ENCODE results near the gene MAPKBP1. TPM values are rescaled to one million over a fixed set of nuclear protein-coding genes. Genes with fewer than 3 reads are reported as not detected.

The MAPKBP1 gene
- total RNA-seq, 2 donors from 2014 or later: 16.7 to 26.3 TPM

GRCh38 chr15:41868321-41868720 lies 94.0 kb downstream of the MAPKBP1 start:
- no peak overlapping the region for H3K27ac Mint-ChIP-seq
- peaks cover 4% of the 10 kb centered on the region for H3K4me1 Mint-ChIP-seq
- DNase-seq: no peak
- 94 to 95% methylated on average over 15 of the region's 15 CpGs for WGBS, 2 experiments (ENCODE audit: insufficient coverage in 1 of 2, insufficient read length in 1 of 2)
- H3K4me3 Mint-ChIP-seq: no peak overlapping the region
- peaks cover 8% of the 10 kb centered on the region for H3K4me1 ChIP-seq (ENCODE audit: control insufficient read depth, insufficient read depth, low read length)
- H3K36me3 ChIP-seq (ENCODE audit: control insufficient read depth, insufficient read depth, low read length): no peaks in the 10 kb centered on the region
- H3K4me3 ChIP-seq (ENCODE audit: low read length): no peak overlapping the region
- no peaks in the 10 kb centered on the region for H3K9me3 Mint-ChIP-seq
- no peaks in the 10 kb centered on the region for H3K27me3 ChIP-seq (ENCODE audit: control insufficient read depth, insufficient read depth, low read length, poor library complexity, severe bottlenecking)
- no peaks in the 10 kb centered on the region for H3K9me3 ChIP-seq (ENCODE audit: control insufficient read depth, low read length)
- H3K27ac ChIP-seq (ENCODE audit: low read depth, low read length): no peak overlapping the region
- H3K36me3 Mint-ChIP-seq (ENCODE audit: low read depth): no peaks in the 10 kb centered on the region
- H3K9ac ChIP-seq (ENCODE audit: extremely low read depth, low read length, poor library complexity, severe bottlenecking): no peak overlapping the region
- TF ChIP-seq CTCF (conservative IDR thresholded peaks at IDR 0.05): no peak
- no peaks in the 10 kb centered on the region for H3K27me3 Mint-ChIP-seq (ENCODE audit: insufficient read depth)

- Histone ChIP-seq H3K36me3 (ENCODE audit: control insufficient read depth, insufficient read depth, low read length) (no peaks in the 10 kb centered on the region), H3K27ac (ENCODE audit: low read depth, low read length) (no peak overlapping the region), H3K9me3 (ENCODE audit: control insufficient read depth, low read length) (no peaks in the 10 kb centered on the region), H3K4me1 (ENCODE audit: control insufficient read depth, insufficient read depth, low read length) (peaks cover 8% of the 10 kb centered on the region), H3K27me3 (ENCODE audit: control insufficient read depth, insufficient read depth, low read length, poor library complexity, severe bottlenecking) (no peaks in the 10 kb centered on the region), H3K9ac (ENCODE audit: extremely low read depth, low read length, poor library complexity, severe bottlenecking) (no peak overlapping the region), H3K4me3 (ENCODE audit: low read length) (no peak overlapping the region)
- Mint-ChIP-seq H3K27ac (no peak overlapping the region), H3K36me3 (ENCODE audit: low read depth) (no peaks in the 10 kb centered on the region), H3K27me3 (ENCODE audit: insufficient read depth) (peaks cover 3% of the 10 kb centered on the region), H3K9me3 (no peaks in the 10 kb centered on the region), H3K4me3 (no peak overlapping the region), H3K4me1 (peaks cover 4% of the 10 kb centered on the region)
- WGBS, 2 experiments (ENCODE audit: insufficient coverage in 1 of 2, insufficient read length in 1 of 2): 90 to 91% methylated on average over 28 to 42 of the region's 42 CpGs
- TF ChIP-seq CTCF (conservative IDR thresholded peaks at IDR 0.05): no peak
- DNase-seq: no peak
Observed at GRCh38 chr15:41869770-41870688, 95.7 kb downstream of the MAPKBP1 start.

- Mint-ChIP-seq H3K4me3 (no peak overlapping the region), H3K27ac (no peak overlapping the region), H3K36me3 (ENCODE audit: low read depth) (no peaks in the 10 kb centered on the region), H3K9me3 (no peaks in the 10 kb centered on the region), H3K27me3 (ENCODE audit: insufficient read depth) (peaks cover 3% of the 10 kb centered on the region), H3K4me1 (peaks cover 4% of the 10 kb centered on the region)
- no peak overlapping the region for H3K27ac ChIP-seq (ENCODE audit: low read depth, low read length)
- DNase-seq: no peak
- 86 to 94% methylated on average over 7 to 9 of the region's 9 CpGs for WGBS, 2 experiments (ENCODE audit: insufficient coverage in 1 of 2, insufficient read length in 1 of 2)
- no peaks in the 10 kb centered on the region for H3K9me3 ChIP-seq (ENCODE audit: control insufficient read depth, low read length)
- no peak overlapping the region for H3K4me3 ChIP-seq (ENCODE audit: low read length)
- H3K36me3 ChIP-seq (ENCODE audit: control insufficient read depth, insufficient read depth, low read length): no peaks in the 10 kb centered on the region
- no peaks in the 10 kb centered on the region for H3K27me3 ChIP-seq (ENCODE audit: control insufficient read depth, insufficient read depth, low read length, poor library complexity, severe bottlenecking)
- TF ChIP-seq CTCF (conservative IDR thresholded peaks at IDR 0.05): no peak
- H3K9ac ChIP-seq (ENCODE audit: extremely low read depth, low read length, poor library complexity, severe bottlenecking): no peak overlapping the region
- peaks cover 7% of the 10 kb centered on the region for H3K4me1 ChIP-seq (ENCODE audit: control insufficient read depth, insufficient read depth, low read length)
Observed at GRCh38 chr15:41870689-41871081, 96.4 kb downstream of the MAPKBP1 start.
